HepG2 (cell line): ENCODE results near the gene CAMKV. TPM values are rescaled to one million over a fixed set of nuclear protein-coding genes. Genes with fewer than 3 reads are reported as not detected.

Experiments
- CREB1 ChIP-seq, 2 experiments: fragments of 450-650 bp in 1 of 2; IDR thresholded peaks; 2 replicates each; pipeline ENCODE4 v1.6.1; 2016 to 2017; ENCODE audit warnings: control low read depth in 1 of 2, mild to moderate bottlenecking in 1 of 2, missing compliant biosample characterization in 1 of 2, missing genetic modification characterization in 1 of 2
- KAT7 ChIP-seq: IDR thresholded peaks from 2 replicates; pipeline ENCODE4 v1.6.1; 2018; ENCODE audit warnings: borderline replicate concordance, missing compliant biosample characterization
- KMT2B ChIP-seq: IDR thresholded peaks from 2 replicates; pipeline ENCODE4 v1.6.1; 2016; ENCODE audit warnings: missing genetic modification reagents, missing compliant biosample characterization
- SIN3B ChIP-seq: fragments of 150-350 bp; IDR thresholded peaks from 2 replicates; pipeline ENCODE4 v1.6.1; 2014; ENCODE audit warnings: low read length
- ZFP36L1 ChIP-seq: sonication (generic); formaldehyde crosslinking; IDR thresholded peaks from 2 replicates; pipeline ENCODE4 v1.8.0; 2022; ENCODE audit warnings: mild to moderate bottlenecking, missing genetic modification reagents, moderate library complexity
- ZNF546 ChIP-seq: sonication (generic); formaldehyde crosslinking; conservative IDR thresholded peaks from 2 replicates; pipeline ENCODE4 v1.8.1; 2023; ENCODE audit warnings: mild to moderate bottlenecking, missing genetic modification reagents
- ZNF563 ChIP-seq: sonication (generic); formaldehyde crosslinking; IDR thresholded peaks from 2 replicates; pipeline ENCODE4 v1.8.0; 2022; ENCODE audit warnings: mild to moderate bottlenecking, moderate library complexity, missing genetic modification reagents
- ZNF772 ChIP-seq: sonication (generic); formaldehyde crosslinking; IDR thresholded peaks from 2 replicates; pipeline ENCODE4 v1.5.0; 2020; ENCODE audit warnings: mild to moderate bottlenecking, missing genetic modification reagents
- ZSCAN20 ChIP-seq: sonication (generic); formaldehyde crosslinking; IDR thresholded peaks from 2 replicates; pipeline ENCODE4 v1.4.0; 2020; ENCODE audit warnings: missing genetic modification reagents, mild to moderate bottlenecking, borderline replicate concordance
- polyA plus RNA-seq, 8 experiments: library from polyadenylated mRNA; depleted of rRNA in 3 of 8; stranded (reverse) in 7 of 8; unstranded in 1 of 8; fragments of >200 nt; fragmentation: Illumina TruSeq in 4 of 8; extraction: Trizol in 4 of 8; gene quantifications; 2 replicates each; pipeline versions ENCODE4 v1.2.1 to v1.2.3, GENCODE V29; 2011 to 2016; ENCODE audit warnings: low read depth in 4 of 8, missing spikeins in 1 of 8, mixed read lengths in 1 of 8; ENCODE audit not compliant: insufficient read depth in 1 of 8
- total RNA-seq, 5 experiments: library from RNA; depleted of rRNA; stranded (reverse); fragments of >200 nt; fragmentation: Illumina TruSeq; extraction: Trizol; gene quantifications; 2 replicates each; pipeline ENCODE4 v1.2.3, GENCODE V29; 2016; ENCODE audit warnings: low read depth in 1 of 5
- TF ChIP-seq, protein P1 (sequence below): IDR thresholded peaks from 2 replicates; pipeline ENCODE4 v1.6.1; 2012; ENCODE audit warnings: low read length, improper control_type of control experiment
- TF ChIP-seq, protein P2 (sequence below): sonication (generic); formaldehyde crosslinking; IDR thresholded peaks from 2 replicates; pipeline ENCODE4 v1.4.0; 2020; ENCODE audit warnings: missing genetic modification reagents
- TF ChIP-seq, protein P3 (sequence below), 2 experiments: sonication (generic) in 1 of 2; formaldehyde crosslinking in 1 of 2; IDR thresholded peaks; 2 replicates each; pipeline versions ENCODE4 v1.6.1 to v1.9.0; 2014 to 2022; ENCODE audit warnings: antibody characterized with exemption in 1 of 2, borderline replicate concordance in 1 of 2, inconsistent platforms in 1 of 2, low read depth in 1 of 2, missing genetic modification reagents in 1 of 2
- TF ChIP-seq, protein P4 (sequence below): sonication (generic); formaldehyde crosslinking; IDR thresholded peaks from 2 replicates; pipeline ENCODE4 v1.5.0; 2020; ENCODE audit warnings: missing genetic modification reagents
- TF ChIP-seq, protein P5 (sequence below): conservative IDR thresholded peaks from 2 replicates; pipeline ENCODE4 v1.6.1; 2018; ENCODE audit warnings: missing genetic modification reagents

The CAMKV gene
- total and polyA plus RNA-seq, 2 of the 13 experiments (the other 11 are each of a cell fraction or from before 2014, with no cell fraction given) = 0.13 to 0.15 TPM

DNA sequence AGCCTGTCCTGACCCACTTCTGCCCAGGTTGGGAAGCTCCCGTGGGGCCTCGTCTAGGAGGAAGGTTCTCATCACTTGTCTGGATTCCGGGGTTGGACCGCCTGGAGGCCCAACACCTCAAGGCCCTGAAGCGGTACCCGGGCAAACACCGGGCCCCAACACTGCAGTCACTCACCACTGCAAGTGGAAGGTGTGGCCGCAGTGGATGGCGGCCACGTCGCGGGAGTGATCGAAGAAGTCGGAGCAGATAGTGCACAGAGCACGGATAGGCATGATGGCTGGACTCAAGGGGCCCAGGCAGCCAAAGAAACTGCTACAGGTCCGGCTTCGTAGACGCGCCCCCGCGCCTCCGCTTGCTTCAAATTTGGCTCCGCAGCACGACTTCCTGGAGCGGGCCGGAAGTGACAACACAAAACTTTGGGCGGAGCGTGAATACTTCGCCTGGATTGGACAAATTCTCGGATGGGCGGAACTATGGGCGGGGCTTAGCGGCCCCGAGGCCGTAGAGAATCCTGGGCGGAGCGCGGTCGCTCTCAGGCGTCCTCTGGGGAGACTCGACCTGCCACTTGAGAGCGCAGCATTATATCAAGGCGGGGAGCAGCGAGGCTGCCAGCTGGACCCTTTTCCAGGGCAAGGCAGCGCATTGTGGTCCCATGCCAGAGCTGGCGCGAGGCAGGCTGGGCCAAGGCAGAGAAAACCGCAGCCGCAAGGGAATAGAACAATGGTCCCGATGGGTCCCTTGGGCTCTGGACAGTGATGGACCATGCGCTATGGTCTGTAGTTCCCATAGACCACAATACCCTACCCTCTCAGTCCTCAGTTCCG is 13.3 kb downstream of the CAMKV start, which contains the start of gene TRAIP (continued):
- TF ChIP-seq, protein P1, sequence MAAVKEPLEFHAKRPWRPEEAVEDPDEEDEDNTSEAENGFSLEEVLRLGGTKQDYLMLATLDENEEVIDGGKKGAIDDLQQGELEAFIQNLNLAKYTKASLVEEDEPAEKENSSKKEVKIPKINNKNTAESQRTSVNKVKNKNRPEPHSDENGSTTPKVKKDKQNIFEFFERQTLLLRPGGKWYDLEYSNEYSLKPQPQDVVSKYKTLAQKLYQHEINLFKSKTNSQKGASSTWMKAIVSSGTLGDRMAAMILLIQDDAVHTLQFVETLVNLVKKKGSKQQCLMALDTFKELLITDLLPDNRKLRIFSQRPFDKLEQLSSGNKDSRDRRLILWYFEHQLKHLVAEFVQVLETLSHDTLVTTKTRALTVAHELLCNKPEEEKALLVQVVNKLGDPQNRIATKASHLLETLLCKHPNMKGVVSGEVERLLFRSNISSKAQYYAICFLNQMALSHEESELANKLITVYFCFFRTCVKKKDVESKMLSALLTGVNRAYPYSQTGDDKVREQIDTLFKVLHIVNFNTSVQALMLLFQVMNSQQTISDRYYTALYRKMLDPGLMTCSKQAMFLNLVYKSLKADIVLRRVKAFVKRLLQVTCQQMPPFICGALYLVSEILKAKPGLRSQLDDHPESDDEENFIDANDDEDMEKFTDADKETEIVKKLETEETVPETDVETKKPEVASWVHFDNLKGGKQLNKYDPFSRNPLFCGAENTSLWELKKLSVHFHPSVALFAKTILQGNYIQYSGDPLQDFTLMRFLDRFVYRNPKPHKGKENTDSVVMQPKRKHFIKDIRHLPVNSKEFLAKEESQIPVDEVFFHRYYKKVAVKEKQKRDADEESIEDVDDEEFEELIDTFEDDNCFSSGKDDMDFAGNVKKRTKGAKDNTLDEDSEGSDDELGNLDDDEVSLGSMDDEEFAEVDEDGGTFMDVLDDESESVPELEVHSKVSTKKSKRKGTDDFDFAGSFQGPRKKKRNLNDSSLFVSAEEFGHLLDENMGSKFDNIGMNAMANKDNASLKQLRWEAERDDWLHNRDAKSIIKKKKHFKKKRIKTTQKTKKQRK = no peak
- TF ChIP-seq, protein P2, sequence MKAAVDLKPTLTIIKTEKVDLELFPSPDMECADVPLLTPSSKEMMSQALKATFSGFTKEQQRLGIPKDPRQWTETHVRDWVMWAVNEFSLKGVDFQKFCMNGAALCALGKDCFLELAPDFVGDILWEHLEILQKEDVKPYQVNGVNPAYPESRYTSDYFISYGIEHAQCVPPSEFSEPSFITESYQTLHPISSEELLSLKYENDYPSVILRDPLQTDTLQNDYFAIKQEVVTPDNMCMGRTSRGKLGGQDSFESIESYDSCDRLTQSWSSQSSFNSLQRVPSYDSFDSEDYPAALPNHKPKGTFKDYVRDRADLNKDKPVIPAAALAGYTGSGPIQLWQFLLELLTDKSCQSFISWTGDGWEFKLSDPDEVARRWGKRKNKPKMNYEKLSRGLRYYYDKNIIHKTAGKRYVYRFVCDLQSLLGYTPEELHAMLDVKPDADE = no peak
- TF ChIP-seq KAT7 (CRISPR knock-in tag) (no peak; the same call in 1 of the 2 replicates), ZNF563 (peak; percentile 28; the same call in 1 of the 2 replicates), ZFP36L1 (peak; percentile 94), KMT2B (peak; percentile 84), ZSCAN20 (no peak), SIN3B (peak; percentile 98), ZNF772 (no peak), ZNF546 (no peak), CREB1 (IDR thresholded peaks at IDR 0.05) (peak; percentile 88), CREB1 (CRISPR knock-in tag; IDR thresholded peaks at IDR 0.05) (peak; percentile 97)
- TF ChIP-seq, protein P3, sequence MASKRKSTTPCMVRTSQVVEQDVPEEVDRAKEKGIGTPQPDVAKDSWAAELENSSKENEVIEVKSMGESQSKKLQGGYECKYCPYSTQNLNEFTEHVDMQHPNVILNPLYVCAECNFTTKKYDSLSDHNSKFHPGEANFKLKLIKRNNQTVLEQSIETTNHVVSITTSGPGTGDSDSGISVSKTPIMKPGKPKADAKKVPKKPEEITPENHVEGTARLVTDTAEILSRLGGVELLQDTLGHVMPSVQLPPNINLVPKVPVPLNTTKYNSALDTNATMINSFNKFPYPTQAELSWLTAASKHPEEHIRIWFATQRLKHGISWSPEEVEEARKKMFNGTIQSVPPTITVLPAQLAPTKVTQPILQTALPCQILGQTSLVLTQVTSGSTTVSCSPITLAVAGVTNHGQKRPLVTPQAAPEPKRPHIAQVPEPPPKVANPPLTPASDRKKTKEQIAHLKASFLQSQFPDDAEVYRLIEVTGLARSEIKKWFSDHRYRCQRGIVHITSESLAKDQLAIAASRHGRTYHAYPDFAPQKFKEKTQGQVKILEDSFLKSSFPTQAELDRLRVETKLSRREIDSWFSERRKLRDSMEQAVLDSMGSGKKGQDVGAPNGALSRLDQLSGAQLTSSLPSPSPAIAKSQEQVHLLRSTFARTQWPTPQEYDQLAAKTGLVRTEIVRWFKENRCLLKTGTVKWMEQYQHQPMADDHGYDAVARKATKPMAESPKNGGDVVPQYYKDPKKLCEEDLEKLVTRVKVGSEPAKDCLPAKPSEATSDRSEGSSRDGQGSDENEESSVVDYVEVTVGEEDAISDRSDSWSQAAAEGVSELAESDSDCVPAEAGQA (IDR thresholded peaks at IDR 0.05; ENCODE audit: low read depth) = no peak
- TF ChIP-seq, protein P3 (CRISPR knock-in tag; IDR thresholded peaks at IDR 0.05; ENCODE audit: borderline replicate concordance) = no peak
- TF ChIP-seq, protein P4, sequence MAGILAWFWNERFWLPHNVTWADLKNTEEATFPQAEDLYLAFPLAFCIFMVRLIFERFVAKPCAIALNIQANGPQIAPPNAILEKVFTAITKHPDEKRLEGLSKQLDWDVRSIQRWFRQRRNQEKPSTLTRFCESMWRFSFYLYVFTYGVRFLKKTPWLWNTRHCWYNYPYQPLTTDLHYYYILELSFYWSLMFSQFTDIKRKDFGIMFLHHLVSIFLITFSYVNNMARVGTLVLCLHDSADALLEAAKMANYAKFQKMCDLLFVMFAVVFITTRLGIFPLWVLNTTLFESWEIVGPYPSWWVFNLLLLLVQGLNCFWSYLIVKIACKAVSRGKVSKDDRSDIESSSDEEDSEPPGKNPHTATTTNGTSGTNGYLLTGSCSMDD (CRISPR knock-in tag) = no peak
- TF ChIP-seq, protein P5, sequence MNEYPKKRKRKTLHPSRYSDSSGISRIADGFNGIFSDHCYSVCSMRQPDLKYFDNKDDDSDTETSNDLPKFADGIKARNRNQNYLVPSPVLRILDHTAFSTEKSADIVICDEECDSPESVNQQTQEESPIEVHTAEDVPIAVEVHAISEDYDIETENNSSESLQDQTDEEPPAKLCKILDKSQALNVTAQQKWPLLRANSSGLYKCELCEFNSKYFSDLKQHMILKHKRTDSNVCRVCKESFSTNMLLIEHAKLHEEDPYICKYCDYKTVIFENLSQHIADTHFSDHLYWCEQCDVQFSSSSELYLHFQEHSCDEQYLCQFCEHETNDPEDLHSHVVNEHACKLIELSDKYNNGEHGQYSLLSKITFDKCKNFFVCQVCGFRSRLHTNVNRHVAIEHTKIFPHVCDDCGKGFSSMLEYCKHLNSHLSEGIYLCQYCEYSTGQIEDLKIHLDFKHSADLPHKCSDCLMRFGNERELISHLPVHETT (CRISPR knock-in tag) = no peak
